GM18511 (cell line): ENCODE results near the gene ATP1B3.
"Not testable (repeated sequence)": the region's sequence is repeated elsewhere in the genome, so short reads cannot be mapped to it uniquely, and the experiment has no call there.

ENCODE experiments used
- ATAC-seq: cut with Tn5 transposase; IDR thresholded peaks from one replicate; pipeline ENCODE4 v1.9.1; 2021; ENCODE audit warnings: mild to moderate bottlenecking, moderate library complexity; ENCODE audit not compliant: unreplicated experiment

The ATP1B3 gene

DNA sequence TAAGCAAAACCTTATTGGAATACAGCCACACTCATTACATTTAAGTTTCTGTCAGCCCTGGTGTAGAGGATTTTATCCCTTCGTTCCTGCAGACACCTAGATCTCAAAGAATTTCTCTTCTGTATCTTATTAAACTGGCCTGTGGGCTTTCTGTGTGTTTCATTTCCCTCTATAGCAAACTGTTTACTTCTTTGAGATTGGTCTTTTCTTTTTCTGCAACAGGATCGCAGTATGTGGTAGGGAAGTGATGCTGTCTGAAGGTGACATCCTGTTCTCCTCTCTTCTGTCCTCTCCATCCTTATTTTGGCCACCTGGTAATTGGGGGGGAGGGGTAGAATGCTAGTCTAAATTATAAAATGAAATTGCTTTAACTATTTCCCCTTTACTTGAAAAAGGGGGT lies 25.5 kb downstream of the ATP1B3 start:
- no peak for ATAC-seq

DNA sequence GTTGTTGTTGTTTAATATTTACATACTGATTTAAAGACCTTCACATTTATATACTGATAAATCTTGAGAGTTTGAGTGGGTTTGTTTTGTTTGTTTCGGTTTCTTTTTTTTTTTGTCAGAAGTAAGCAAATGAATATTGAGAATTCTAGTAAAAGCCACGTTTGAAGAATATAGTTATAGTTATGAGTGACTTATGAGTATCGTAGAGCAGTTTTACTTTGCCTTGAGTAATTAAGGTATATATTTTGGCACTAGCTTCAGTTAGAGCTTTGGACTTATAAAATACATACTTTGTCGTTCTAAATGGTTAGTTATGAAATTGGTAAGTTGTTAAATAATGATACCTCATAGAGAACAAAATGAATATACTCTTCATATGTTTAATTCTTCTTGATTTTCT lies 27.8 kb downstream of the ATP1B3 start:
- ATAC-seq: no peak

DNA sequence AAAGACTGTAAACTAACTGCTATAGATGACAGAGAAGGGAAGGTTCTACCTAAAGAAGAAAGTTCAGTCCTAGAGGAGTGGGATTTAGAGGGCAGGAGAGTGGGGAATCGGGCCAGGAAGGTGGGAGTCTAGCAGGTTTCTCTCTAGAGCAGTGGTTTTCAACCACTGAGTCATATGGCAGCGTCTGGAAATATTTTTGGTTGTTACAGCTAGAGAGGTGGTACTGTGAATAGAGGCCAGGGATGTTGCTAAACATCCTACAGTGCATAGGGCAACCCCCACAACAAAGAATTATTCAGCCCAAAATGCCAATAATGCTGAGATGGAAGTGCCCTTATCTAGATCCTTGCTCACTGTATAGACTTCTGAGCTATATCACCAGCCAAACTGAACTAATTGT lies 28.7 kb downstream of the ATP1B3 start:
- ATAC-seq: no peak

DNA sequence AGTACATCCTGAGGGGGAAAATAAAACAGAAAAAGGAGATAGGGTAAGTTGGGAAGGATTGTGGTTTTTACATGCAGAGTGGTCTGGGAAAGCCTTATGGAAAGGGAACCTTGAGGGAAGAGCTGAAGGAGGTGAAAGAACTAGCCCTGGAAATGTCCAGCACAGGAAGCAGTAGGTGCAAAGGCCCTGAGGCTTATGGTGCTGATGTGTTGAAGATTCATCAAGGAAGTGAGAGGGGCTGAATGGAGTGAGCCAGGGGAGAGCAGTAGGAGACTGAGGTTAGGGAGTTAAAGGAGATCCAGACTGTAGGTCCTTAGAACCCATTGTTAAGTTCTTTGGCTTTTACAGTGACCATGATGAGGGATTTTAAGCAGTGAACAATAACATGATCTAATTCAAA lies 33.0 kb downstream of the ATP1B3 start:
- no peak for ATAC-seq

DNA sequence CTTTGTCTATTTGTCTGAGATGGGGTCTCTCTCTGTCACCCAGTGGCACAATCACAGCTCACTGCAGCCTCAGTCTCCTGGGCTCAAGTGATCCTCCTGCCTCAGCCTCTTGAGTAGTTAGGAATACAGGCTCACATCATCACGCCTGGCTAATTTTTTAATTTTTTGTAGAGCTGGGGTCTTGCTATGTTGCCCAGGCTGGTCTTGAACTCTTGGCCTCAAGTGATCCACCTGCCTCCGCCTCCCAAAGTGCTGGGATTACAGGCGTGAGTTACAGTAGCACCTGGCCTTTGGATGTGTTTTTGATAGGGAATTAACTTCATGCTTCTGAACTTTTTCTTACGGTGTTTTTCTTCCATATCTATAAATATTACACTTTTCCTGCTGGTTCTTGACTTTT lies 33.5 kb downstream of the ATP1B3 start:
- ATAC-seq: not testable (repeated sequence)

DNA sequence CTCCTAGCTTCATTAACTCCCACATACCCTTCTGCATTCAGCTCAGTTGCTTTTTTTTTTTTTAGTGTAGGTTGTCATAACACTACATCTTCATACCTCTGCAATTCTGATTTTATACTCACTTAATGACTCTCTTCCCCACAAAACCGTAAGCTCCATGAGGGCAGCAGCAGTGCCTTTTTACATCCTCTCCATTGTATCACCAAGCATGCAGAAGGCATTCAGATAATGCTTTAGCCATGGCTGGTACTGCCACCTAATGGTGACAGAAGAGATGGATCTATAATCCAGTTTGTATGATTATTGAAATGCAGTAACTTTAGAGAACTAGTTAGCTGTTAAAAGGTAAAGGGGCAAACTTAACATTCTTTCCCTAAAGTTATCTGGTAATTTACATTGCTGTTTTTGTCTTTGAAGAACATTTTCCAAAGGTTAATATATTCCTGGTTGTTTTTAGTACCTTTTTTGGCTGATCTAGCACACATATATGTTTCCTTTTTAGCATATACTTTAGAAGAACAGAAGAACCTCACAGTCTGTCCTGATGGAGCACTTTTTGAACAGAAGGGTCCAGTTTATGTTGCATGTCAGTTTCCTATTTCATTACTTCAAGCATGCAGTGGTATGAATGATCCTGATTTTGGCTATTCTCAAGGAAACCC lies 36.8 kb downstream of the ATP1B3 start:
- ATAC-seq: peak; percentile 65

DNA sequence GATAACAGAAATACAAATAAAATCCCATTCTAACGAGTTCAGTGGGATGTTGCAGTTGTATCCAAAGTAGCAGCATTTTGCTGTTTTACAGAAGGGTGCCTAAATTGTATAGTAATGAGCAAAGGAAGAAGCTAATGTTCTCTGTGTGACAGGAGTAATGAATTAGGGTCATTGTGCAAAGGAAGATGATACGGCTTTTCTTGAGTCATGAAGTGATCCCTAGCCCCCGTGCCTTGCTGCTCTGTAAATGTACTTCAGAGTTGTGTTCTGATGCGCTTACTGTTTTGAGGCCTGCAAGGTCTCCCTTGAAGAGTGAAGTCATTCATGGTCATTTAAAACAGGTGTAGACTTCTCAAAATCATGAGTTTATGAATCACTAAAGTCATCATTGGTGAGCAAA lies 37.9 kb downstream of the ATP1B3 start:
- ATAC-seq: no peak

DNA sequence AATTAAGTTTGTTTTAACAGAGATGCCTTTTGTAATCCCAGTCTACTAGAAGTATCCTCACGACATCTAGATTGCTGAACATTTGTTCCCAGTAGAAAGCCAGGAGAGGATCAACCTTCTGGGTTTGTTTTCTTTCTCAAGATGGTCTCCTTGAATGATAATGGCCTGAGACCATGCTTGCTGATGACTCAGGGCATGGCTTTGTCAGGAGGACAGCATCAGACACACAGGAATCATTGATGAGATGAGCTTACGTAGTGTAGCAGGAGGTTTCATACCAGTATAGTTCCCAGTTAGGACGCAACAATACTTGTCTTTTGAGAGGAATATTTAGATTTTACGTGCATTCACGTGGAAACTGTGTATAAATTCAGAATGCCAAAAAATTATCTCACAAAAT lies 38.6 kb downstream of the ATP1B3 start:
- ATAC-seq: no peak

DNA sequence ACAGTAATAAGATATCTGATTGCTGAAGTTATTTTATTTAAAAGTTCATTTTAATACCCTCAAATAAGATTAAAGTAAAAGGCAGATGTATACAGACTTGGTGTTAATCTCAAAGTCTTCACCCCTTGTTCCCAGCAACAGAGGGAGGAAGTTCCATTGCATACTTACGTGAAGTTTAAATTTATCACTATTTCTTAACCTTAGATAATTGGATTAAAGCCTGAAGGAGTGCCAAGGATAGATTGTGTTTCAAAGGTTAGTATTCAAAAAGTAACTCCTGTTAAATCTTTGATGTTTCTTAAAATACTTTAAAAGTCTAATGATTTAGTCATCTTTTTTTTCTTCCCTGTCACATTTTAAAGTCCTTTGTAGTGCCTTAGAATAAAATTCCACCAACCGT lies 39.3 kb downstream of the ATP1B3 start:
- no peak for ATAC-seq

DNA sequence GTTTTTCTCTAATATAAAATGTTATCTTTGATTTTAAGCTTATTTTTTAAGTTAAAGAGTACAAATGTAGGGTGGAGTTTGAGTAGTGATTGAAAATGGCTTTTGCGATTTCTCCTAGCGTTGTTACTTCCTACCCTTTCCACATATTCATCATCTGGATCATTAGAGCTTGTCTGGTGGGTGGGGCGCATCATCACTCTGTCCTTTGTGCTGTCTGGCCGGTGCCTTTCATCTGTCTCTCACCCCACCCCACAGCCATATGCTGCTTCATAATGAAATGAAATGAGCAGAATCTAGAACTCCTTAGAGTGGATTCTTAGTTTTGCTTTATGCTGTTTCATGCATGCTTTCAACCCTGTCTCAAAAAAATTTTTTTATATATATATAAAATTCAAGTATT lies 44.3 kb downstream of the ATP1B3 start:
- no peak for ATAC-seq

DNA sequence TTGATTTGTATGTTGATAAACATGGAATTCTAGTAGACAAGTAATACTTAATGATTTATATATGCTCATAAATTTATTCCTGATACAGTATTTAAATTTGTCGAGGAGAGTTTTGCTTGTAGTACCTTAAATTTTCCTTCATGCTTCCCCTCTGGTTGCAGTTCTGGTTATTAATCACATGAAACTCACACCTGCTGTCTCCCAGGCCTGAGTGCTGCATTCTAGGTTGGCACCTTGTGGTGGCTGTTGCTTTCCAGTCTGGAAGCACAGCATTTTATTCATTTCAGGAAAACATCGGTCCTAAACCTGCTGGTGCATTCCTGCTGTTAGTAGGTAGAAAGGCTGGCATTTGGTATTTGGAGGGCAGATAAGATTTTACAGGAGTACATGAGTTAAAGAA lies 44.9 kb downstream of the ATP1B3 start:
- ATAC-seq: no peak

DNA sequence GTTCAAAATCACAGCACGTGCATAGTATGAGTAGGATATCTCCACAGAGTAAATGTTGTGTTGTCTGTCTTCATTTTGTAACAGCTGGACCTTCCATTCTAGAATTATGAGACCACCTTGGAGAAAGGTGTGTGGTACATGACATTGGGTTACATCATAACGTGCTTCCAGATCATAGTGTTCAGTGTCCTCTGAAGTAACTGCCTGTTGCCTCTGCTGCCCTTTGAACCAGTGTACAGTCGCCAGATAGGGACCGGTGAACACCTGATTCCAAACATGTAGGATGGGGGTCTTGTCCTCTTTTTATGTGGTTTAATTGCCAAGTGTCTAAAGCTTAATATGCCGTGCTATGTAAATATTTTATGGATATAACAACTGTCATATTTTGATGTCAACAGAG lies 49.2 kb downstream of the ATP1B3 start:
- not testable (repeated sequence) for ATAC-seq

DNA sequence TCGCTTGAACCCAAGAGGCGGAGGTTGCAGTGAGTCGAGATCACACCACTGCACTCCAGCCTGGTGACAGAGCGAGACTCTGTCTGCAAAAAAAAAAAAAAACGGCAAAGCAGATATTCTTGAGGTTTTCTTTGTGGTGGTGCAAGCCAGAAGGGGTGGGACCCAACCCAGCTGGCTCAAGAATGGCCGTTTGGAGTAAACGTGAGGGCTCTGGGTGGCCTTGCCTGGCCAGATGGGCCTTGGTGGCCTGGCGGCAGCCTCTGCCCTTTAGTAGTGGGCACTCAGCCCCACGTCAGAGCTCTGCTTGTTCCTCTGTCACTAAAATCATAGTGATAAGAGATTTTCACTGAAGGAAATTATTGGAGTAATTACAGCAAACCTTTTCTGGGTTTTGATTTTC lies 50.5 kb downstream of the ATP1B3 start:
- no peak for ATAC-seq

DNA sequence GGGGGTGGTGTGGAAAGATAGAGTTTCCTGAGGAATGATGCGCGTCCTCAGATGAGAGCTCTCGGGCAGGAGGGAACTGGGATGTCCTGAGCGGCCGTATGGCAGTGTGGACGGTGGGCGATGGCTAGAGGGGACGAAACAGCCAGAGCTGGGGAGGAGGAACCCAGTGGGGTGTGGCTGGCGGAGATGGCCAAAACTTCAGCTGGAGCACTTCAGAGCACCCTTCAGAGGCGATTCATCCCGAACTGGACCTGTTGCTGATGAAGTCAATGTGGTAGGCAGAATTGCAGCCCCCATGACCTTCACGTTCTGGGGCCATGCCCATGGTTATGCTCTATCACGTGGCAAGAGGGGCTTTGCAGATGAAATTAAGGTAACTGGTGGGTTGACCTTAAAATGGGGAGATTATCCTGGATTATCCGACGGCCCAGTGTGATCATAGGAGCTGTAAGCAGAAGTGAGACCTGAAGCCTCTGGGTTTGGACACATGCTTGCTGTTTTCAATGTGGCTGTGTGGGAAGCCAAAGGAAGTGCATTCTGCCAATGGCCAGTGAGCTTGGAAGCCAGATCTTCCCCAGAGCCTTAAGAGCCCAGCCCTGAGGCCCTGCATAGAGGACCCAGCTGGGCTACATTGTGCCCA lies 52.3 kb downstream of the ATP1B3 start:
- no peak for ATAC-seq

DNA sequence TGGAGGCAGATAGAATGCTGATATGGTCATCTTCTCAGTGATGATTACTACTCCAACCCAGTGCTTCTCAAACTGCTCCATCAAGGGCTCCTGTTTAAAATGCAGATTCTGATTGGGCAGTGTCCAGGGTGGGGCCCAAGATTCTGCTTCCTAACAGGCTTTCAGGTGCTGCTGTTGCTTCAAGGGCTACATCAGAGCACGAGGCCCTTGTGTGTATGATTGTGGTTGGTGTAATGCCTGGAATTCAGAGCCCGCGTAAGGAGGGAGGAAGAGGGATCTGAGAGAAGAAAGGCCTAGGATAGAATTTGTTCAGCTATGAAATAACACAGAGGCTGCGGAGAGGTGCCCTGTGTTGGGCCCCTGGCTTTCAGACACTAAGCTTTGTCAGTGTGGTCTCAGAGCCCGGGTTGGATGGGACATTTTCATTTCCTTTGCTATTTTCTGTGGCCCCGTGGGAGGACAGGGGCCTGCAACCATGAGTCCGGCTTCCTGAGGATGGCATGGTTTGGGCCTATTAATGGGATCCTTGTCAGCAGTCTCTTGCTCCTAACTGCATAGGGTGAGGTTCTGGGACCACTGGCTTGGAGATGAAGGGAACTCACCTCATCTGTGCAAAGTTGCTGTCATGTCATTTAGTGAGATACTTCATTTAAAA lies 53.0 kb downstream of the ATP1B3 start:
- no peak for ATAC-seq

DNA sequence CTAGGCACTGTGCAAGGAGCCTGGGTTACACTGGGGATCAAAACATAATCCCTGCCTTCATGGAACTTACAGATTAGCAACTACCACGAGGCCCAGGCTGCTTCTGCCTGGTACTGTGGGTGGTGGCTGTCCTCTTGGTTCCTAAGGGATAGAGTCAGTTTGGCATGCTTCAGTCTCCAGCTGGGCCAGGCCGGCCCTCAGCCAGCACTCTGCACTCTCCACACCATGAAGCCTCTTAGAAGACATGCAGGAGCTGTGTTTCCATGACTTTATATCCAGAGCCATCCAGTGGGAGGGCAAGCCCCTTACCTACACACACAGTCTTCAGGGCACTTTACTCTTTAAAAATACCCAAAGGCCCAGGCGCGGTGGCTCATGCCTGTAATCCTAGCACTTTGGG lies 54.4 kb downstream of the ATP1B3 start:
- no peak for ATAC-seq

DNA sequence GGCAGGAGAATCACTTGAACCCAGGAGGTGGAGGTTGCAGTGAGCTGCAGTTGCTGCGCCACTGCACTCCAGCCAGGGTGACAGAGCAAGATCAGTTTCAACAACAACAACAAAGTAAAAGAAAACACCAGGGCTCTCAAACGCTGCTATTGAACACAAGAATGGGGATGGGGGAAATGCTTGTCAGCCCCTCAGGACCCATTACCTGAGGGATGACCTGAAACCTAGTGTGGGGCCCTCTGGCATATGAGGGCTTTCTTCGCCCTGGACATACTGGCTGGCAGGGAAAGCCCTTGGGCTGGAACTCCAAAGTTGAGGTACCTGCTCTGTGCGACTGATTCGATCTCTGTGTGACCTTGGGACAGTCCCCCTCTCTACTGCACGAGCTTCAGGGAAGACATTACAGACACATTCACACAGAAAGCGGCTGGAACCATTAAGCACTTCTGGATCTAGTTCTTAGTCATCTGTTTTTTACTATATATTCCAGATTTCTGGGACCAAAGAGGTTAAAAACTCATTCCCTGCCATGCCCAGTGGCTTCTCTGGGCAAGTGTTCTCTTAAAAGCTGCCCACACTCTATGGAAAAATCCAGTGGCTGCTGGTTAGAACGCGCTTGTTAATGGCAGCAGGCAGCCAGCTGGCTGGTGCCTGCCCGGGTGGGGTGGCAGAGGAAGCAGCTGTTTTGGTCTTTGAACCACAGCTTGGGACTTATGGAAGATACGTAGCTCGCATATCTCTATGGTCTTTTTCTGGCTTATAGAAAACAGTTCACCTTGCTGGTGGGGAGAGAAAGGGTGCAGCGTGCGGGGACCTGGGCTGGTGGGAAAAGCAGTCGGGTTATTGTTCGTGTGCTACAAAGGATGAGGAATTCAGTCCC lies 57.2 kb downstream of the ATP1B3 start:
- no peak for ATAC-seq

DNA sequence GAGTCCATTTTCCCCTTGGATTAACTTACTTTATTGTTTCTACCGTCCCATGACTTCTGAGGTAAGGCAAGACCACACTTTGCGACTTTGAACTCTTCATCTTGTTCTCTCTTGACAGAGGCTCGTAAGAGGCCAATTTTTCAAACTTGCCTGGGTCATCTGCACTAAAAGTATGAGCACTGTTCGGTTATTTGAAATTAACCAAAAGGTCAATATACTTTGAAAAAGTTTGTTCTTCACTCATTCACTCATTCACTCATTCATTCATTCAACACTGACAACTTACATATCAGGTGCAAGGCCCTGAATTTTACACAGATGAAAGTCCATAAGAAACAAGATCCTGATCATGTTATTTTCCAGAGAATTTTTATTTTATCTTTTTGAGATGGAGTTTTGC lies 57.9 kb downstream of the ATP1B3 start:
- ATAC-seq: no peak

DNA sequence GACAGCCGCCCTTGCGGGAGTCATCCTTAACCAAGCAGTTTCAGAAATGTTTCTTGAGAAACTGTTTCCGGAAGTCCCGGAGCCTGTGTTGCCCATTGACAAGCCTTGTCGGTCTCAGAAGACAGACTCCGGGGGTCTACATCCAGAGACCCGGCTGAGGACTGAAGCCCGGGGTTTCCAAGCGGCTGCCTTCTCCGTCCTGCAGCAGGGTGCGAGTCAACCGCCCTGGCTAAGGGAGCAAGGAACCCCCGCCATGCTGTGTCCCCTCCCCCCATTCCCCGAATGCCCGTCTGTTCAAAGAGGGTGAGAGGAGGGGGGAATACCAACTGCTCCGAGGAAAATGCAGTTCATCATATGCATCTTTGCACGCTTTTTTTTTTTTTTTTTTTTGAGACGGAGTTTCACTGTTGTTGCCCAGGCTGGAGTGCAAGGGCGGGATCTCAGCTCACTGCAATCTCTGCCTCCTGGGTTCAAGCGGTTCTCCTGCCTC lies 61.6 kb downstream of the ATP1B3 start:
- ATAC-seq: no peak

DNA sequence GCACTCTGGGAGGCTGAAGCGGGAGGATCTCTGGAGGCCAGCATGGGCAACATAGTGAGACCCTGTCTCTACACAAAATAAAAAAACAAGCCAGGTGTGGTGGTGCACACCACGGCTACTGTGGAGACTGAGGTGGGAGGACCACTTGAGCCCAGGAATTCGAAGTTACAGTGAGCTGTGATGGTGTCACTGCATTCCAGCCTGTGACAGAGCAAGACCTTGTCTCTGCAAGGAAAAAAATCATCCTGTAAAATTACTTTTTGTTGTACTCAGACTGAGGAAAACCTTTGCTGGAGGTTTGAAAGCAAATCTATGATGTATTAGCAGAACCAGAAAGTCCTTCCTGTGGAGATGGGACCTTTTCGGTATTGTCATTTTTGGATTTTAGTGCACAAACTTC lies 63.3 kb downstream of the ATP1B3 start:
- ATAC-seq: no peak

DNA sequence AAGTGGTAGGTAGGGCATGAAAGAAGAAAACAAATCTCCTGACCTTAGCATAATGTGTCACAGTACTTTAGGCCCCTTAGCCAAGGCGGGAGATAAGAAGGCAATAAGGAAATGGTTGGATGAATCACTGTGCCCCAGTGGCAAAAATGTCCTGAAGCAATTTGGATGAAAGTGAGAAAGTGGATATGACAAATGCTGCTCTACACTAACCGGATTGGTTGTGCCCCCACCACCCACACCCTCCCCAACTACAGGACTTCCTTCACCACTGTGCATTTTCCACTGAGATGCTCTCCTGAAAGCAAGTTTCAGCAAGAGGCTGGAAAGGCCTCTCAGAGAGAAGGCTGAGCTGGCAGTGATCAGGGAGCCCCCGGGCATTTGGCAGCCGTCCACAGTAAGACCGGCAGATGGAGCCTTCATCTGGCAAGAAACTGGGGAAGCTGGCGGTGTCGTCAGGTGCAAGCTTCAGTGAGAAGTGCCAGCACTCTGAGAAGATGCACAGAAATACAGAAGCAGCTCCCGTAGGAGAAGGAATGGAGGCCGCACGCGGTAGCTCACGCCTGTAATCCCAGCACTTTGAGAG lies 63.8 kb downstream of the ATP1B3 start:
- ATAC-seq: no peak
